ENCODE measurements around the gene KRT78.
A peak's percentile ranks its signal among the peaks of the same experiment; 100 is the strongest.
"Not testable (repeated sequence)": the region's sequence is repeated elsewhere in the genome, so short reads cannot be mapped to it uniquely, and the experiment has no call there.

KRT78 gene

GRCh38 chr12:52871291-52872039 lies 22.7 kb upstream of the KRT78 start:
- DNase-seq (ENCODE audit: low spot score) = peak; percentile 87

GRCh38 chr12:52870361-52871290 lies 21.8 kb upstream of the KRT78 start:
- peak; percentile 78 for DNase-seq (ENCODE audit: low spot score)

GRCh38 chr12:52867642-52868041 lies 18.8 kb upstream of the KRT78 start:
- no peak for DNase-seq (ENCODE audit: low spot score)

GRCh38 chr12:52867152-52867551 lies 18.4 kb upstream of the KRT78 start:
- DNase-seq (ENCODE audit: low spot score) = no peak

GRCh38 chr12:52865090-52865944 lies 16.5 kb upstream of the KRT78 start:
- DNase-seq (ENCODE audit: low spot score) = peak; percentile 89

GRCh38 chr12:52862023-52862422 lies 13.2 kb upstream of the KRT78 start:
- DNase-seq (ENCODE audit: low spot score) = no peak

GRCh38 chr12:52861511-52861910 lies 12.7 kb upstream of the KRT78 start:
- DNase-seq (ENCODE audit: low spot score) = no peak

GRCh38 chr12:52860102-52860823 lies 11.5 kb upstream of the KRT78 start:
- DNase-seq (ENCODE audit: low spot score) = peak; percentile 75

GRCh38 chr12:52857500-52857899 lies 8.7 kb upstream of the KRT78 start:
- no peak for DNase-seq (ENCODE audit: low spot score)

- DNase-seq (ENCODE audit: low spot score) = no peak
These were observed 8.0 kb upstream of the KRT78 start for GRCh38 chr12:52856787-52857186.

- not testable (repeated sequence) for DNase-seq (ENCODE audit: low spot score)
These were observed 7.3 kb upstream of the KRT78 start for GRCh38 chr12:52856077-52856476.

- no peak for DNase-seq (ENCODE audit: low spot score)
These were observed 3.0 kb upstream of the KRT78 start for GRCh38 chr12:52851787-52852186.

- no peak for DNase-seq (ENCODE audit: low spot score)
These were observed 1.9 kb upstream of the KRT78 start for GRCh38 chr12:52850681-52851080.

GRCh38 chr12:52849511-52849910 lies 717 bp upstream of the KRT78 start:
- DNase-seq (ENCODE audit: low spot score) = no peak

- DNase-seq (ENCODE audit: low spot score) = no peak
These were observed 1.3 kb downstream of the KRT78 start for GRCh38 chr12:52847335-52848102.

- DNase-seq (ENCODE audit: low spot score) = no peak
These were observed 2.3 kb downstream of the KRT78 start for GRCh38 chr12:52846356-52846970.

- DNase-seq (ENCODE audit: low spot score) = no peak
These were observed 2.8 kb downstream of the KRT78 start for GRCh38 chr12:52845946-52846345.

- DNase-seq (ENCODE audit: low spot score) = no peak
These were observed 4.4 kb downstream of the KRT78 start for GRCh38 chr12:52844386-52844785.

GRCh38 chr12:52839436-52840105 lies 9.2 kb downstream of the KRT78 start:
- DNase-seq (ENCODE audit: low spot score) = no peak
